ENCODE measurements around the gene CLK2.
"Not testable (repeated sequence)": the region's sequence is repeated elsewhere in the genome, so short reads cannot be mapped to it uniquely, and the experiment has no call there.

The CLK2 gene

DNA sequence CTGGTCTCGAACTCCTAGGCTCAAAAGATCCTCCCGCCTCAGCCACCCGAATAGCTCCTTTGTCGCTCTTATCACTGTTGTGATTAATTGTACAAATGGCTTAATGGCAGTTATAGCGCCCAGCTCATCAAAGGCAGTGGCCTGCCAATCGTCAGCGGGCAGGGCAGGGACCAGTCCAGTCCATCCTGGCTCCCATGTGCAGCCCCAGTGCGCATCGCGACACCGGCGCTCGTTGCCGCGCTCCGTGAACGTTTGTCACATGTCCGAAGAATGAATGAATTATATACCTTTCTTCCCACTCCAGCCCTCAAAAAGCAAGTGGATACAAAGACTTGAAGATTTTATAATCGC is 46.4 kb downstream of the CLK2 start:
- no peaks in the 10 kb centered on the region for H3K27me3 Mint-ChIP-seq (ENCODE audit: low read depth)
- H3K27ac Mint-ChIP-seq: peak overlapping the region; percentile 91 to 99 (median 97)
- peaks cover 26% of the 10 kb centered on the region for H3K4me1 Mint-ChIP-seq
- peak overlapping the region; percentile 87 to 93 (median 89) for H3K4me3 Mint-ChIP-seq
- TF ChIP-seq, protein P1, sequence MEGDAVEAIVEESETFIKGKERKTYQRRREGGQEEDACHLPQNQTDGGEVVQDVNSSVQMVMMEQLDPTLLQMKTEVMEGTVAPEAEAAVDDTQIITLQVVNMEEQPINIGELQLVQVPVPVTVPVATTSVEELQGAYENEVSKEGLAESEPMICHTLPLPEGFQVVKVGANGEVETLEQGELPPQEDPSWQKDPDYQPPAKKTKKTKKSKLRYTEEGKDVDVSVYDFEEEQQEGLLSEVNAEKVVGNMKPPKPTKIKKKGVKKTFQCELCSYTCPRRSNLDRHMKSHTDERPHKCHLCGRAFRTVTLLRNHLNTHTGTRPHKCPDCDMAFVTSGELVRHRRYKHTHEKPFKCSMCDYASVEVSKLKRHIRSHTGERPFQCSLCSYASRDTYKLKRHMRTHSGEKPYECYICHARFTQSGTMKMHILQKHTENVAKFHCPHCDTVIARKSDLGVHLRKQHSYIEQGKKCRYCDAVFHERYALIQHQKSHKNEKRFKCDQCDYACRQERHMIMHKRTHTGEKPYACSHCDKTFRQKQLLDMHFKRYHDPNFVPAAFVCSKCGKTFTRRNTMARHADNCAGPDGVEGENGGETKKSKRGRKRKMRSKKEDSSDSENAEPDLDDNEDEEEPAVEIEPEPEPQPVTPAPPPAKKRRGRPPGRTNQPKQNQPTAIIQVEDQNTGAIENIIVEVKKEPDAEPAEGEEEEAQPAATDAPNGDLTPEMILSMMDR (IDR thresholded peaks at IDR 0.05; ENCODE audit: unreplicated experiment in 3 of 3): peak in 2 of 3 experiments; percentile 17 to 21
- H3K9me3 Mint-ChIP-seq: no peaks in the 10 kb centered on the region
- H3K36me3 Mint-ChIP-seq (ENCODE audit: low read depth): peaks cover 4% of the 10 kb centered on the region

DNA sequence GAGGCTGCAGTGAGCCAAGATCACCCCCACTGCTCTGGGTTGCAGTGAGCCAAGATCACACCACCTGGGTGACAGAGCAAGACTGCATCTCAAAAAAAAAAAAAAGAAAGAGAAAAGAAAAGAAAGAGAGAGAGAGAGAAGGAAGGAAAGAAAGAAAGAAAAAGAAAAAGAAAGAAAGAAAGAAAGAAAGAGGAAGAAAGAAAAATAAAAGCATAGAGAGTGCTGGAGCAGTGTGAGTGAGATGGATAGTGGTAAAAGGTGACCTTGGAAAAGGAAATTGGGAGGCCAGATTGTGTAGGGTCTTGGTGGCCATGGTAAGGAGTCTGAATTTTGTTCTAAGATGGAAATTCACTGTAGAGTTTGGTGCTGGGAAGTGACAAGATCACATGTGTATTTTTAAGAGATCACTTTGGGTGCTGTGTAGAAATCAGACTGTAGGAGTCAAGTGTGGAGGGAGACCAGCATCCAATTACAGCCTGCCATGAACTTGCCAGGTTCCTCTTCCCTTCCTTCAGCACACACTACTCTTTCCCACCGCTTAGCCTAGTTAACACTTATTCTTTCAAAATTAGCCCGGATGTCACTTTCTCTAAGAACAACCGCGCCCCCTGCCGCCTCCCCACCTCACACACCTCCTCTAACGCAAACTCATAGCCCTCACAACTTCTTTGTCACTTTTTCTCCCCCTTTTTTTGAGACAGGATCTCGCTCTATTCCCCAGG is 47.0 kb downstream of the CLK2 start:
- TF ChIP-seq, protein P1 (IDR thresholded peaks at IDR 0.05; ENCODE audit: unreplicated experiment in 3 of 3): peak; percentile 35 to 42 (median 42)
- H3K27me3 Mint-ChIP-seq (ENCODE audit: low read depth): no peaks in the 10 kb centered on the region
- H3K4me3 Mint-ChIP-seq: peak overlapping the region; percentile 87 to 93 (median 89)
- H3K9me3 Mint-ChIP-seq: no peaks in the 10 kb centered on the region
- peaks cover 21% of the 10 kb centered on the region for H3K4me1 Mint-ChIP-seq
- H3K27ac Mint-ChIP-seq: peak overlapping the region; percentile 91 to 99 (median 97)
- peaks cover 4% of the 10 kb centered on the region for H3K36me3 Mint-ChIP-seq (ENCODE audit: low read depth)

DNA sequence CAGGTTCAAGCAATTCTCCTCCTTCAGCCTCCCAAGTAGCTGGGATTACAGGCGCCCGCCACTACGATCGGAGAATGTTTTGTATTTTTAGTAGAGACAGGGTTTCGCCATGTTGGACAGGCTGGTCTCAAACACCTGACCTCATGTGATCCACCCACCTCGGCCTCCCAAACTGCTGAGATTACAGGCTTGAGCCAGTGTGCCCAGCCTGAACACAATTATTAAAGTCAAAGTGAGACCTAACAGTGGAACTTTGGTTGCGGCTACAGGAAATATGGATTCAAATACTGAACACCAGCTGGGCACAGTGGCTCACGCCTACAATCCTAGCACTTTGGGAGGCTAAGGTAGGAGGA is 47.9 kb downstream of the CLK2 start:
- Mint-ChIP-seq H3K4me3 (peak overlapping the region; percentile 54 to 93 (median 89)), H3K4me1 (peaks cover 19% of the 10 kb centered on the region), H3K27ac (peak overlapping the region; percentile 48 to 97 (median 70))
- H3K36me3 Mint-ChIP-seq (ENCODE audit: low read depth); H3K27me3 Mint-ChIP-seq (ENCODE audit: low read depth); H3K9me3 Mint-ChIP-seq: not testable (repeated sequence)

DNA sequence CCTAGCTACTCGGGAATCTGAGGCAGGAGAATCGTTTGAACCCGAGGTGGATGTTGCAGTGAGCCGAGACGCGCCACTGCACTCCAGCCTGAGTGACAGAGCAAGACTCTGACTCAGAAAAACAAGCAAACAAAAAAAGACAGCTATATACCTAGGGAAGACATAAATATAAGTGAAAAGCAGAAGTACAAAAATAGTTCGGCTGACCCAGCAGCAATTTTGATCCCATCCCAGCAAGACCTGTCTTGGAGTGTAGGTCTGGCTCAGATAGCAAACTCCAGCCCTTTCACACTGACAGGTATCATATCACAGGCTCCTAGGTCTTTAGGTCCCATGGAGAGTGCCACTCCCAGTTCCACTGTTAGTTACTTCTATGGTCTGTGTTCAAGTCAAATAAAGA is 50.3 kb downstream of the CLK2 start:
- peak overlapping the region in 1 of 3 experiments; percentile 48 for H3K27ac Mint-ChIP-seq
- peaks cover 4% of the 10 kb centered on the region for H3K36me3 Mint-ChIP-seq (ENCODE audit: low read depth)
- H3K9me3 Mint-ChIP-seq: no peaks in the 10 kb centered on the region
- no peaks in the 10 kb centered on the region for H3K27me3 Mint-ChIP-seq (ENCODE audit: low read depth)
- no peak overlapping the region for H3K4me3 Mint-ChIP-seq
- H3K4me1 Mint-ChIP-seq: peaks cover 31% of the 10 kb centered on the region
- TF ChIP-seq, protein P1 (IDR thresholded peaks at IDR 0.05; ENCODE audit: unreplicated experiment in 3 of 3): no peak

DNA sequence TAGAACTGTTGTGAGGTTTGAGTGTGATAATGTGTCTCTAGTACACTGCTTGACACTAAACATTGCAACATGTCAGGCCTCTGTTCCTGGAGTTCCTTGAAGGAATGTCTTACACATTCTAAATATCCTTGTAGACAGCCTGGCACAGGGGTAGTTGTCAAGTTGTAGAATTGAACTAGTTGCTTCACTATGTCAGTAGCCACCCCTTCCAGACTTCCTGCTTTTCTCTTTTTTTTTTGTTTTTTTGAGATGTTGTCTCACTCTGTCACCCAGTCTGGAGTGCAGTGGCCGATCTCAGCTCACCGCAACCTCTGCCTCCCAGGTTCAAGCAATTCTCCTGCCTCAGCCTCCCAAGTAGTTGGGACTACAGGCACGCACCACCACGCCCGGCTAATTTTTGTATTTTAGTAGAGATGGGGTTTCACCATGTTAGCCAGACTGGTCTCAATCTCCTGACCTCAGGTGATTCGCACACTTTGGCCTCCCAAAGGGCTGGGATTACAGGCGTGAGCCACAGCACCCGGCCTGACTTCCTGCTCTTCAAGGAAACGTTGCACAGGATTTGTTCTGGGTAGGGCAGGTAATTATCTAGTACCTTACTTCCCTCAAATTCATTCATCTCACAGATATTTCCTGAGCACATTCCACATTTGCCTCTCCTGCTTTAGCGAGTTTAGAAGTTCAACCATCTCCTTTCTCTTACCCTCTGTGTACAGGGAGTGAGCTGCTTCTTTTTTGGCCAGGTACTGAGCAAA is 52.9 kb downstream of the CLK2 start:
- H3K27me3 Mint-ChIP-seq (ENCODE audit: low read depth); H3K36me3 Mint-ChIP-seq (ENCODE audit: low read depth); H3K4me3 Mint-ChIP-seq; H3K9me3 Mint-ChIP-seq: not testable (repeated sequence)
- Mint-ChIP-seq H3K4me1 (peaks cover 21% of the 10 kb centered on the region), H3K27ac (peak overlapping the region in 1 of 3 experiments; percentile 67)

DNA sequence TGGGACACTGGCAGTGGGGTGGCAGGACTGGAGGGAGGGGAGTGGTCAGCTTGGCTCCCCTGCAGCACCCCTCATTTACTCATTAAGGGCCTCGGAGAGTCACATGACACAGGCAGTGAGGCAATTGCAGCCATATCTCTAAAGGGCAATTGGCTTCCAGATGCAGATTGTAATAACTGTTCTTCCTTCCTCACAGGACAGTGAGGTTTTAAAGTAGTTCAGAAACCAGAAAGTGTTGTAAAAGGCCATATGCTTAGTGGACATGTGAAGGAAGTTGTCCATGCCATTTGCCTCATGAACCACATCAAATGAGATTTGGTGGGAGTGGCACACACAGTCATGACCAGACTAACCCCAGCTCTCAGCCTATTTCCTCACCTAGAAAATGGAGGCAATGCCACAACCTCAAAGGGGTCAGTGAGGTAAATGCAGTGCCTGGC is 53.7 kb downstream of the CLK2 start:
- Mint-ChIP-seq H3K27me3 (ENCODE audit: low read depth) (no peaks in the 10 kb centered on the region), H3K4me1 (peaks cover 17% of the 10 kb centered on the region), H3K9me3 (no peaks in the 10 kb centered on the region), H3K36me3 (ENCODE audit: low read depth) (peaks cover 16% of the 10 kb centered on the region), H3K4me3 (peak overlapping the region; percentile 70 to 76 (median 73)), H3K27ac (peak overlapping the region; percentile 67 to 94 (median 87))
- TF ChIP-seq, protein P1 (IDR thresholded peaks at IDR 0.05; ENCODE audit: unreplicated experiment in 3 of 3): no peak

Data from nephron (organoid).